NB4 (cell line): Measurements from ENCODE around the gene NCR2.

Source experiments
- DNase-seq: peaks from one replicate; pipeline ENCODE4 v3.0.0; 2010; ENCODE audit warnings: low read depth
- H3K4me3 ChIP-seq: one replicate; pipeline ENCODE4 v1.5.1; 2011; ENCODE audit warnings: mild to moderate bottlenecking, low read depth, low read length, moderate library complexity
- CTCF ChIP-seq: IDR thresholded peaks from one replicate; pipeline ENCODE4 v1.5.1; 2012; ENCODE audit warnings: low read depth, low read length
- MAX ChIP-seq: IDR thresholded peaks from 2 replicates; pipeline ENCODE4 v1.6.1; 2011; ENCODE audit warnings: low read depth, low read length
- MYC ChIP-seq: IDR thresholded peaks from 2 replicates; pipeline ENCODE4 v1.6.1; 2011; ENCODE audit warnings: low read depth, low read length
- POLR2A ChIP-seq: IDR thresholded peaks from 2 replicates; pipeline ENCODE4 v1.6.1; 2011; ENCODE audit warnings: mild to moderate bottlenecking; ENCODE audit not compliant: insufficient read length; ENCODE audit errors: extremely low read depth

The NCR2 gene

GRCh38 chr6:41335296-41335695, at the start of gene NCR2:
Gene NCR2 (plus strand): TSS chr6:41335608. CDS start chr6:41335877, 269 bp downstream.
- no peak for DNase-seq
- H3K4me3 ChIP-seq: no peak within 1 kb of the TSS
- TF ChIP-seq MYC (no peak), CTCF (no peak), MAX (no peak), POLR2A (no peak)

- peak; percentile 97 for DNase-seq
- TF ChIP-seq MYC: no peak; the same call in 1 of the 2 replicates
- TF ChIP-seq POLR2A: no peak
- TF ChIP-seq MAX: 0 out of 2 replicates have a peak, but pooled peaks have one; percentile 29
- peak within 1 kb of the TSS; percentile 8 for H3K4me3 ChIP-seq
Observed at GRCh38 chr6:41286544-41287346, 48.7 kb upstream of the NCR2 start, which contains the start of gene TREM1. Gene TREM1 (minus strand): TSS chr6:41286682. CDS start chr6:41286655, 27 bp downstream.

GRCh38 chr6:41288030-41288753, 47.2 kb upstream of the NCR2 start:
- TF ChIP-seq MAX (no peak), MYC (no peak), POLR2A (no peak), CTCF (no peak)
- DNase-seq: peak; percentile 32

GRCh38 chr6:41288754-41289129, 46.7 kb upstream of the NCR2 start:
- no peak for TF ChIP-seq CTCF
- TF ChIP-seq POLR2A: no peak
- H3K4me3 ChIP-seq: no peak overlapping the region
- no peak for DNase-seq

More at GRCh38 chr6:41288030-41288753, 47.2 kb upstream of the NCR2 start:
- no peak overlapping the region for H3K4me3 ChIP-seq

GRCh38 chr6:41289815-41290214, 45.6 kb upstream of the NCR2 start:
- DNase-seq: no peak
- TF ChIP-seq MAX (no peak), POLR2A (no peak), CTCF (no peak), MYC (no peak)
- no peak overlapping the region for H3K4me3 ChIP-seq

- H3K4me3 ChIP-seq: no peak overlapping the region
- no peak for DNase-seq
- no peak for TF ChIP-seq MAX
- no peak for TF ChIP-seq CTCF
Observed at GRCh38 chr6:41291717-41292116, 43.7 kb upstream of the NCR2 start.
